ENCODE results near the gene NIPBL.
"Not testable (repeated sequence)": the region's sequence is repeated elsewhere in the genome, so short reads cannot be mapped to it uniquely, and the experiment has no call there.

NIPBL gene

DNA sequence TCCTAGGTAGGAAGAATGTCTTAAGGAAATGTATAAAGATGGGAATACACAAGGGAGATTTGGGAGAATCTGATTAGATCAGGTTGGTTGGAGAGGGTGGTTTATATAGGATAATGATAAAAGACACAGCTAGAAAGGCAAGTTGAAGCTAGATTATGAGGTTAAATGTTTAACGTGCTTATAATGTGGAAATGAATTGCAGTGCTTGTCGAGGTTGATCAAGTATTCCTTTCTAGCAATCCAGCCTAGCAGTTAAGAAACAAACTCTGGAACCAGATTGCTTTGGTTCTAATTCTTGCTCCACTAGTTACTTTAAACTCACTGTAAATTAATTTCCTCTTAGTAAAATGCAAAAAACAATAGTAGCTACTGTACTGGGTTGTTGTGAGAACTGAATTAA, 76.5 kb downstream of the NIPBL start:
- no peak overlapping the region for H3K4me3 Mint-ChIP-seq
- H3K27me3 Mint-ChIP-seq: no peaks in the 10 kb centered on the region
- peaks cover 5 to 10% of the 10 kb centered on the region in 2 donors for H3K36me3 Mint-ChIP-seq
- ATAC-seq (replicated peaks) (no peak), DNase-seq (no peak)
- H3K9me3 Mint-ChIP-seq: no peaks in the 10 kb centered on the region
- peaks cover 21 to 38% of the 10 kb centered on the region in 2 donors for H3K4me1 Mint-ChIP-seq
- H3K27ac Mint-ChIP-seq: no peak overlapping the region

DNA sequence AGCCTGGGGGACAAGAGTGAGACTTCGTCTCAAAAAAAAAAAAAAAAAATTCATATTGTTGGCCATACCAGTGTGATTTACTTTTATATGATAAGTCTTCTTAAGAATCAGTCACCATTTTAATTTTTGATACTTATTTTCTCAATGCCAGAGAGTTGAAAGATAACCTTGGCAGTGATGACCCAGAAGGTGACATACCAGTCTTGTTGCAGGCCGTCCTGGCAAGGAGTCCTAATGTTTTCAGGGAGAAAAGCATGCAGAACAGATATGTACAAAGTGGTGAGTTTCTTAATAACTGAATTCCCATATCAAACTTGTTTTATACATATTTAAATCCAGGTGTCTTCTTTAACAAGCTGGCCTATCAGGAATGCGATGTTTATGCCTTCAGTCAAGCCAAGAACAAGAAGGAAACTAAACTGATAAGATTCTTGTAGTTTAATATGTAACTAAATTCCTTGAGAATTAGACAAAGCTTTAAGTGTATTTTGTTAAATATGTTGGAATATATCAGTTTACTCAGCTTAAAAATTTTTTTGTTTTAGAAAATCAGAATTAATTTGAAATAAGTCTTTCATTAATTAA, 81.5 kb downstream of the NIPBL start:
- Mint-ChIP-seq H3K36me3 (peaks cover 9 to 17% of the 10 kb centered on the region in 2 donors), H3K4me1 (peaks cover 5 to 12% of the 10 kb centered on the region in 2 donors), H3K27me3 (no peaks in the 10 kb centered on the region), H3K27ac (no peak overlapping the region), H3K9me3 (no peaks in the 10 kb centered on the region), H3K4me3 (no peak overlapping the region)
- ATAC-seq (replicated peaks) (no peak), DNase-seq (no peak)

DNA sequence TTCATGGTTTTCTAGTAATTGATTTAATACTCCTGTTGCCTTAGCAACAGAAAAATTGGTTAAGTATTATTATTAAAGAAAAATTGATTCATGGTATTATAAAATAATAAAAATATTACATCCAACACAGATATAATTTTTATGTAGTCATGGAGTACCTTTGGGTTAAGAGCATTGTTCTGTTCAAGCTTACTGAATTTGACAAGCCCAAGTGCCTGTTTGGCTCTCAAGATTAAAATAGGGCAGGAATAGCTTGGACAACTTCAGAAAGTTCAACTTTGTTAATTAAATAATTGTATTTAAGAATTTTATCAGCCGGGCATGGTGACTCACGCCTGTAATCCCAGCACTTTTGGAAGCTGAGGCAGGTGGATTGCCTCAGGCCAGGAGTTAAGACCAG, 82.0 kb downstream of the NIPBL start:
- H3K27me3 Mint-ChIP-seq: no peaks in the 10 kb centered on the region
- H3K36me3 Mint-ChIP-seq: peaks cover 11 to 17% of the 10 kb centered on the region in 2 donors
- peaks cover 5 to 6% of the 10 kb centered on the region in 2 donors for H3K4me1 Mint-ChIP-seq
- no peaks in the 10 kb centered on the region for H3K9me3 Mint-ChIP-seq
- H3K27ac Mint-ChIP-seq: no peak overlapping the region
- no peak for ATAC-seq (replicated peaks)
- H3K4me3 Mint-ChIP-seq: no peak overlapping the region
- DNase-seq: no peak

DNA sequence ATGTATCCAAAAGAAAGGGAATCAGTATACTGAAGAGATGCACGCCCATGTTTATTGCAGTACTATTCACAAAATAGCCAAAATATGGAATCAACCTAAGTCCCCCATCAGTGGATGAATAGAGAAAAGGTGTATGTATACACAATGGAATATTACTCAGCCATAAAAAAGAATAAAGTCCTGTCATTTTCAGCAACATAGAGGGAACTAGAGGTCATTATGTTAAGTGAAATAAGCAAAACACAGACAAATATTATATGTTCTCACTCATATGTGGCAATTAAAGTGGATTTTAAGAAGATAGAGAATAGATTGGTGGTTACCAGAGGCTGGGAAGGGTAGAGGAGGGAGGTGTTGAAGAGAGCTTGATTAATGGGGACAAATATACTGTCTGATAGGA, 88.6 kb downstream of the NIPBL start:
- DNase-seq: no peak
- Mint-ChIP-seq H3K27me3 (no peaks in the 10 kb centered on the region), H3K9me3 (peaks cover 0 to 2% of the 10 kb centered on the region in 2 donors), H3K36me3 (peaks cover 17 to 27% of the 10 kb centered on the region in 2 donors), H3K4me3 (no peak overlapping the region), H3K4me1 (peaks cover 0 to 2% of the 10 kb centered on the region in 2 donors), H3K27ac (no peak overlapping the region)
- no peak for ATAC-seq (replicated peaks)

DNA sequence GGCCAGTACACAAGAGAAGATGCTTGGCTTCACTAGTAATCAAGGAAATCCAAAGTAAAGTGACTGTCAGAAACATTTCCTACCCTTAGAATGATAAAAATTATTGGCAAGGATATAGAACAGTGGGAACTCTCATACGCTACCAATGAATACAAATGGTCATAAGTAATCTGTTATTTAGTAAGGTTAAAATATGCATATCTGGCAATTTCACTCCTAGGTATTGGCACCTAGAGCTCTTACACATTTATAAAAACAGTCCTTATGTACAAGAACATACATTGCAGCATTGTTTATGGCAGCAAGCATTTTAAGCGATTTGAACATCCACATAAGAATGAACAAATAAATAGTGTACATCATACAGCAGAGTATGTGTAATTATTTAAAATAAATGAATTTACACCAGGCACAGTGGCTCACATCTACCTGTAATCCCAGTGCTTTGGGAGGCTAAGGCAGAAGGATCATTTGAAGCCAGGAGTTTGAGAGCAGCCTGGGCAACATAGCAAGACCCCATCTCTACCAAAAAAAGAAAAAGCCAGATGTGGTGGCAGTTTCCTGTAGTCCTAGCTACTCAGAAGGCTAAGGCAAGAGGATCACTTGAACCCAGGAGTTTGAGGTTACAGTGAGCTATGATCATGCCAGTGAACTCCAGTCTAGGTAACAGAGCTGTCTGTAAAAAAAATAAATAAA, 93.3 kb downstream of the NIPBL start:
- ATAC-seq (replicated peaks): no peak
- no peak for DNase-seq
- H3K4me1 Mint-ChIP-seq: no peaks in the 10 kb centered on the region
- peaks cover 17 to 36% of the 10 kb centered on the region in 2 donors for H3K36me3 Mint-ChIP-seq
- no peaks in the 10 kb centered on the region for H3K9me3 Mint-ChIP-seq
- H3K4me3 Mint-ChIP-seq: no peak overlapping the region
- H3K27ac Mint-ChIP-seq: no peak overlapping the region
- no peaks in the 10 kb centered on the region for H3K27me3 Mint-ChIP-seq

DNA sequence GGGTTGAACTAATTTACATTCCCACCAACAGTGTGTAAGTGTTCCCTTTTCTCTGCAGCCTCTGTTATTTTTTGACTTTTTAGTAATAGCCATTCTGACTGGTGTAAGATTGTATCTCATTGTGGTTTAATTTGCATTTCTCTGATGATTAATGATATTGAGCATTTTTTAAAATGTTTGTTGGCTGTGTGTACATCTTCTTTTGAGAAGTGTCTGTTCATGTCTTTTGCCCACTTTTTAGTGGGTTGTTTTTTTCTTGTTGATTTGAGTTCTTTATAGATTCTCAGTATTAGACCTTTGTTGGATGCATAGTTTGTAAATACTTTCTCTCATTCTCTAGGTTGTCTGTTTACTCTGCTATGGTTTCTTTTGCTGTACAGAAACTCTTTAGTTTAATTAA, 101.6 kb downstream of the NIPBL start:
- Mint-ChIP-seq H3K27ac (no peak overlapping the region), H3K4me1 (peaks cover 15 to 26% of the 10 kb centered on the region in 2 donors), H3K36me3 (peaks cover 29 to 39% of the 10 kb centered on the region in 2 donors), H3K4me3 (no peak overlapping the region), H3K9me3 (peaks cover 4 to 6% of the 10 kb centered on the region in 2 donors), H3K27me3 (no peaks in the 10 kb centered on the region)
- no peak for DNase-seq
- no peak for ATAC-seq (replicated peaks)

DNA sequence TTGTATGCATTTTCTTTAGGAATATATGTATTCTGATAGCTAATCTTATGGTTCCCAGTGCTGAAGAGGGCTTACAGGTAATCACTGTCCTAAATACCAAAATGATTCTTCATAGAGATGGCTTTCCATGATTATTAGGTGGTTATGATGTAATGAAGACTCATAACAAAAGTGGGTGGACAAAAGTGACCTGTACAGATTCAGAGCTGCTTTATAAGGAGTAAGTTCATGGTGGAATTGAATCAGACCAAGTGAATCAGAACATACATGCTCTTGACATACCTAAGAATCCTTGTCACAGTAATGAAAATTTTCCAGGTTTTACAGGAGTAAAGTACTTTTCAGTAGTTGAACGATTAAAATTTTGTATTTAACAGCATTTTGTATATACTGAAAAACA, 105.6 kb downstream of the NIPBL start:
- Mint-ChIP-seq H3K4me1 (peaks cover 16 to 18% of the 10 kb centered on the region in 2 donors), H3K27ac (no peak overlapping the region), H3K4me3 (no peak overlapping the region), H3K27me3 (no peaks in the 10 kb centered on the region), H3K36me3 (peaks cover 32 to 42% of the 10 kb centered on the region in 2 donors), H3K9me3 (peaks cover 4 to 6% of the 10 kb centered on the region in 2 donors)
- DNase-seq (no peak), ATAC-seq (replicated peaks) (no peak)

DNA sequence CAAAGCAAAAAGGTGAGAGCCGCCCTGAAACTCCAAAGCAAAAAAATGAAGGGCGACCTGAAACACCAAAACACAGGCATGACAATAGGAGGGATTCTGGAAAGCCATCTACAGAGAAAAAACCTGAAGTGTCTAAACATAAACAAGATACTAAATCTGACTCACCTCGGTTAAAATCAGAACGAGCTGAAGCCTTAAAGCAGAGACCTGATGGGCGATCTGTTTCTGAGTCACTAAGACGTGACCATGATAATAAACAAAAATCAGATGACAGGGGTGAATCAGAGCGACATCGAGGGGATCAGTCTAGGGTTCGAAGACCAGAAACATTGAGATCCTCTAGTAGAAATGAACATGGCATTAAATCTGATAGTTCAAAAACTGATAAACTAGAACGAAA, 108.8 kb downstream of the NIPBL start:
- H3K27me3 Mint-ChIP-seq: no peaks in the 10 kb centered on the region
- H3K36me3 Mint-ChIP-seq: peaks cover 14 to 21% of the 10 kb centered on the region in 2 donors
- ATAC-seq (replicated peaks) (no peak), DNase-seq (no peak)
- no peaks in the 10 kb centered on the region for H3K9me3 Mint-ChIP-seq
- no peak overlapping the region for H3K27ac Mint-ChIP-seq
- H3K4me3 Mint-ChIP-seq: no peak overlapping the region
- peaks cover 6 to 10% of the 10 kb centered on the region in 2 donors for H3K4me1 Mint-ChIP-seq

DNA sequence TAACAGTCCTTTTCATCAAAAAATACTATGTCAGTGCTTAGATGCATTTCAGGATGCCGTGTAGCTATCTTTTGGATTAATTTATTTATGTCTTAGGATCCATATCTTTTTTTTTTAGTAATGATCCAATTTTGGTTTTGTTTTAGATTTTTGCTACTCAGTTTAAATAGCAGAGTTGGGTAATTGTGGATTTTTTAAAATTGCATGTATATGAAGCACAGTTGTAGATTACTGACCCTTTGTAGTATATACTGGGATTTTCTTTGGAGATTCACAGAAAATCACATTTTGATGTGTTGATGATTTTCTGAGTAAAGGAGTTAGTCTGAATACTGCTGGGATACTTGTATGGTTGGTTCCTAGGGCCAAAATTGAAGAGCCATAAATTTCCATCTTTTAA, 111.8 kb downstream of the NIPBL start:
- Mint-ChIP-seq H3K9me3 (no peaks in the 10 kb centered on the region), H3K36me3 (peaks cover 14 to 21% of the 10 kb centered on the region in 2 donors), H3K4me3 (no peak overlapping the region), H3K27ac (no peak overlapping the region), H3K27me3 (no peaks in the 10 kb centered on the region), H3K4me1 (peaks cover 0 to 6% of the 10 kb centered on the region in 2 donors)
- ATAC-seq (replicated peaks): no peak
- DNase-seq: no peak

DNA sequence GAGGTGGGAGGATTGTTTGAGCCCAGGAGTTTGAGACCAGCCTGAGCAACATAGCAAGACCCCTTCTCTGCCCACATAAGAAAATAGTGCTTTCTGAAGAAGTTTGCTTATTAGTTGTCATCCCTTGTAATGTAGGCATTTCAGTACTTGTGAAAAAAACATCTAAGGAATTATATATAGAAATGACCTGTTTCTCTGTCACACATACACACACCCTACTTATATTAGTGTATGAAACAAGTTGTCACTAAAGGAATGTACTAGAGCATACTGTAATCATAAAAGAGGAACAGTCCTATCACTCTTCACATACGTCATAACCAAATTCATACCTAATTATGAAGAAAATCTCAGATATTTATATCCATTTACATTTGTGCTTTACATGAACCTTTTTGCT, 122.0 kb downstream of the NIPBL start:
- Mint-ChIP-seq H3K27me3 (no peaks in the 10 kb centered on the region), H3K36me3 (peaks cover 18 to 29% of the 10 kb centered on the region in 2 donors), H3K27ac (peak overlapping the region; percentile 80), H3K4me3 (no peak overlapping the region), H3K9me3 (no peaks in the 10 kb centered on the region), H3K4me1 (no peaks in the 10 kb centered on the region)
- DNase-seq (no peak), ATAC-seq (replicated peaks) (peak; percentile 39 to 55)

DNA sequence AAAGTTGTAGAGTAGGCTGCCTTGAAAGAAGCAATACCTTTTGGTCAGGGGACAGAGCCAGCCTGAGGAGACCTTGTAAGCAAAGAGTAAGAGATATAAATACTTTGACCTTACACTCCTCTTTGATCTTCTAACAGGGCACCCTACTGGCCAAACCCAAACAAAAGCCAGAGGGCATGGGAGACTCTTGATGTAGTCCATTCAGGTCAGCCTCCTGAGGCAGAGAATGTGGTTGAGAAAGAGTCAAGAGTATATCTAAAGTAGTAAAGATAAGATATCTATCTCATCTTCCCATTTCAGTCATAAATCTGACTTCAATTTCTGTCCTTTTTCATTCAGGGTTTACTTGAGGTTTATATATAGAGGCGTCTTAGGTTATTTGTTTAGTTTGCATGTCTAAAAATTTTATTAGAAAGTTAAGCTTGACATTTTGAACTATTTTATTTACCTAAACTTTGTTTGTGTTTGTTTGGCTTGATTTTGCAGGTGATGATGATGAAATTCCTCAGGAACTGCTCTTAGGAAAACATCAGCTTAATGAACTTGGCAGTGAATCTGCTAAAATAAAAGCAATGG, 125.7 kb downstream of the NIPBL start:
- DNase-seq: no peak
- H3K27ac Mint-ChIP-seq: peak overlapping the region; percentile 31

DNA sequence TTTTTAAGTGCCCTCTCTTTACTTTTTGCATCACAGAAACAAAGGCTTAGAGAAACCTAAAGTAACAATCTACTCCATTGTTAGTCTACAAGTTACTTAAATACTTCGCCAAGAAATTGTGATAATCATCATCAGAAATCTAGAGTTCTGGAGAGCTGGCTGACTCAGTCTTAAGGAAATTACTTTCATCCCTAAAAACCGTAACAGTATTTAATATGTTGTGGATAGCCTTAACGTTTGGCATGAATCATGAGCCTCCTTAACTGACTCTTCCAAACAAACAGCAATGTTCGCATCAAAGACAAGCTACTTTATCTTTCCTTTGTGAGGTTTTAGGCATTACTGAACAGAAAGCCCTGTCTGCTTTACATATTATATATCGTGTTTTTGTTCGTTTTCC, 128.7 kb downstream of the NIPBL start:
- no peaks in the 10 kb centered on the region for H3K9me3 Mint-ChIP-seq

More for the DNA sequence above, 125.7 kb downstream of the NIPBL start:
- Mint-ChIP-seq H3K27me3 (no peaks in the 10 kb centered on the region), H3K4me3 (no peak overlapping the region), H3K36me3 (peaks cover 11 to 18% of the 10 kb centered on the region in 2 donors), H3K4me1 (no peaks in the 10 kb centered on the region), H3K9me3 (no peaks in the 10 kb centered on the region)
- no peak for ATAC-seq (replicated peaks)

DNA sequence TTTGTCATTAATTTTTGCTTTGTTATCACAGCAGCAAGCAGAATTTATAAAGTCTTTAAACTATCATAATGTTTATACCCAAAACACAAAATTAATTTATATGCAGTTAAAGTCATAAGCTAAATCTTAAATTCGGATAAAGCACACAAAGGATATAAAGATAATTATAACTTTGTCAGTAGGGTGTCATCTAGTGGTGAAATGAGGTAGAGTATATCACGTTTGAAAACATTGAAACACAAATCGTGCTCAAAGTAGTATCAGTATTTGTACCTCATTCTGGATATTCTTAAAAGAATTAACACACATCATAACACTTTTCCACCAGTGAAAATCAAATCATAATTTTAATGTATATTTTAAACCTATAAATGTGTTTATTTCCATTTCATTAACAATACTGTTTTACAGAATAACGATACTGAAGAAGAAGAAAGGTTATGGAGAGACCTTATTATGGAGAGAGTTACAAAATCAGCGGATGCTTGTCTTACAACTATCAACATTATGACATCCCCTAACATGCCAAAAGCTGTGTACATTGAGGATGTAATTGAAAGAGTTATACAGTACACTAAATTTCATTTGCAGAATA, 129.5 kb downstream of the NIPBL start:
- ATAC-seq (replicated peaks) (no peak), DNase-seq (no peak)

More for the DNA sequence above, 128.7 kb downstream of the NIPBL start:
- Mint-ChIP-seq H3K27ac (peak overlapping the region; percentile 25), H3K27me3 (no peaks in the 10 kb centered on the region), H3K4me1 (no peaks in the 10 kb centered on the region), H3K36me3 (peaks cover 6 to 9% of the 10 kb centered on the region in 2 donors), H3K4me3 (no peak overlapping the region)
- ATAC-seq (replicated peaks) (no peak), DNase-seq (no peak)

DNA sequence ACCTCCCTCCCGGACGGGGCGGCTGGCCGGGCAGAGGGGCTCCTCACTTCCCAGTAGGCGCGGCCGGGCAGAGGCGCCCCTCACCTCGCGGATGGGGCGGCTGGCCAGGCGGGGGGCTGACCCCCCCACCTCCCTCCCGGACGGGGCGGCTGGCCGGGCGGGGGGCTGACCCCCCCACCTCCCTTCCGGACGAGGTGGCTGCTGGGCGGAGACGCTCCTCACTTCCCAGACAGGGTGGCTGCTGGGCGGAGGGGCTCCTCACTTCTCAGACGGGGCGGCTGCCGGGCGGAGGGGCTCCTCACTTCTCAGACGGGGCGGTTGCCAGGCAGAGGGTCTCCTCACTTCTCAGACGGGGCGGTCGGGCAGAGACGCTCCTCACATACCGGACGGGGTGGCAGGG, 136.6 kb downstream of the NIPBL start:
- H3K27me3 Mint-ChIP-seq; ATAC-seq (replicated peaks); H3K4me3 Mint-ChIP-seq; DNase-seq; H3K4me1 Mint-ChIP-seq; H3K9me3 Mint-ChIP-seq; H3K27ac Mint-ChIP-seq: not testable (repeated sequence)
- H3K36me3 Mint-ChIP-seq: peaks cover 12 to 27% of the 10 kb centered on the region in 2 donors

More for the DNA sequence above, 129.5 kb downstream of the NIPBL start:
- Mint-ChIP-seq H3K36me3 (peaks cover 8 to 10% of the 10 kb centered on the region in 2 donors), H3K27me3 (no peaks in the 10 kb centered on the region), H3K4me1 (no peaks in the 10 kb centered on the region), H3K9me3 (no peaks in the 10 kb centered on the region), H3K4me3 (no peak overlapping the region), H3K27ac (no peak overlapping the region)

Data from stimulated activated naive B cell treated with anti-CD40 and anti-IgM and Interleukin-4, amounts not matched to agents 10 μg/mL and 1 μg/mL and 100 μg/mL, for 72 hours (primary cell).